A673 (cell line): ENCODE measurements around the gene ASIC2.

Experiments used
- CTCF ChIP-seq: fragments of 300-800, 200-600 bp; sonication (generic); conservative IDR thresholded peaks from 2 replicates; pipeline ENCODE4 v1.5.1; 2017; ENCODE audit warnings: low read depth, mild to moderate bottlenecking, antibody characterized with exemption, low read length, moderate library complexity, mixed read lengths
- EZH2 ChIP-seq: fragments of 200-600 bp; sonication (generic); IDR thresholded peaks from 2 replicates; pipeline ENCODE4 v1.6.1; 2017; ENCODE audit warnings: borderline replicate concordance, low read depth, mild to moderate bottlenecking, mixed read lengths, antibody characterized with exemption, low read length; ENCODE audit not compliant: poor library complexity, severe bottlenecking

DNA sequence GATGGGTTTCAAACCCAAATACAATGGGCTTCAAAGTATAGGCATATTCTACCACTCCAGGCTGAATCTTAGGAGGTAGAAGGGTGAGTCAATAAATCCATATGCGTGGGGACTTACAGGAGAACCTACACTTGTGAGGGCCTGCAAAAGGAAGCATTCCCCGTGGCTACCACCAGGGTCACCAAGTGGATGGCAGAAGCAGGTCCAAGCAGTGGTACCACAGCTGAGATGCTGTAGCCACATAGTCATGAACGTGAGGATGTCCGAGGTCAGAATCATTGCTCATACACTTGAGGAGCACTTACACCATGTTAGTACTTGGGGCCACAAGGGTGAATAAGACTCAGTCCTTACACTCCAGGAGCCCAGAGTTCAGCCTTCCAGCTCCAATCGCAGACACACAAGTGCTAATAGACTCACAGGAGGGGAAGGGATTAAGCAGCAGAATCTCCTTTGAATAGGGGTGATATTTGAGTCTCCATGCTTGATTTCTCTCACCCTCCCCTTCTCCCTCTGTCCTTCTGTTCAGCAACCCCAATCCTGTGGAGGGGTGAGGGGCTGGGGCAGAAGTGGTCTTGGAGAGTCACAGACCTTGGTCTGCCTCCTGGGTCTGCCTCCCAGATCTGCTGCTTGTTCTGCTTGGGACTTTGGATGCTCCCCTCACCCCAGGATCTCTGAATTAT, 42.5 kb upstream of the ASIC2 start:
- TF ChIP-seq CTCF (0 out of 2 replicates have a peak, but pooled peaks have one; percentile 22), EZH2 (no peak)
